H1 (cell line): ENCODE results near the gene LRRC45. TPM values are rescaled to one million over a fixed set of nuclear protein-coding genes. Genes with fewer than 3 reads are reported as not detected.
A peak's percentile ranks its signal among the peaks of the same experiment; 100 is the strongest.

Source experiments
- CTCF ChIA-PET: fragments of 300-600 bp; sonication (Branson Sonifier 250); formaldehyde crosslinking; loops from one replicate; lab custom pipeline; 2021; ENCODE audit not compliant: partially characterized antibody; lab: Charles Lee
- POLR2A ChIA-PET: fragments of 300-600 bp; sonication (Branson Sonifier 250); formaldehyde crosslinking; loops from one replicate; lab custom pipeline; 2021; ENCODE audit warnings: inconsistent platforms; ENCODE audit not compliant: partially characterized antibody; lab: Charles Lee
- DNase-seq, 2 experiments: peaks; one replicate each; pipeline versions ENCODE4 v3.0.0 to v3.0.0-alpha.2; 2010 to 2022; ENCODE audit warnings: low spot score in 2 of 2, low read depth in 1 of 2, mixed read lengths in 1 of 2
- FAIRE-seq: peaks from 2 replicates; lab custom pipeline; 2011; peaks lifted over from hg19 to GRCh38; lab: Jason Lieb, UNC
- H2AFZ ChIP-seq: 2 replicates; pipeline ENCODE4 v1.8.1; 2012; ENCODE audit warnings: low read length, inconsistent platforms
- H2AK5ac ChIP-seq: 2 replicates; pipeline ENCODE4 v1.6.1; 2013; ENCODE audit warnings: low read depth, low read length
- H2BK120ac ChIP-seq: replicated peaks from 2 replicates; pipeline ENCODE3; 2013; ENCODE audit warnings: low read depth, low read length, inconsistent platforms
- H2BK12ac ChIP-seq: 2 replicates; pipeline ENCODE4 v1.6.1; 2013; ENCODE audit warnings: low read depth, low read length
- H2BK15ac ChIP-seq: 2 replicates; pipeline ENCODE4 v1.6.1; 2013; ENCODE audit warnings: low read length
- H2BK20ac ChIP-seq: 2 replicates; pipeline ENCODE4 v1.6.1; 2013; ENCODE audit warnings: low read length
- H2BK5ac ChIP-seq: 2 replicates; pipeline ENCODE4 v1.6.1; 2013; ENCODE audit warnings: low read depth, low read length
- H3K14ac ChIP-seq: 2 replicates; pipeline ENCODE4 v1.6.1; 2013; ENCODE audit warnings: inconsistent platforms; ENCODE audit not compliant: insufficient read length
- H3K18ac ChIP-seq: 2 replicates; pipeline ENCODE4 v1.6.1; 2013; ENCODE audit warnings: low read length; ENCODE audit errors: extremely low read depth
- H3K23ac ChIP-seq: 2 replicates; pipeline ENCODE4 v1.6.1; 2013; ENCODE audit warnings: inconsistent platforms; ENCODE audit not compliant: insufficient read length
- H3K23me2 ChIP-seq: 2 replicates; pipeline ENCODE4 v1.6.1; 2013; ENCODE audit warnings: low read depth, low read length
- H3K27ac ChIP-seq: 2 replicates; pipeline ENCODE4 v1.6.1; 2011; ENCODE audit warnings: low read depth, low read length, inconsistent platforms
- H3K27me3 ChIP-seq, 4 experiments: replicated peaks in 1 of 4; 1 replicate in 1 of 4; 2 replicates in 3 of 4; pipeline versions ENCODE4 v1.6.1 to v1.8.1; 2011 to 2013; ENCODE audit warnings: low read length in 3 of 4, mild to moderate bottlenecking in 3 of 4, inconsistent platforms in 2 of 4, mixed read lengths in 2 of 4, moderate library complexity in 1 of 4; ENCODE audit not compliant: control insufficient read depth in 3 of 4, insufficient read depth in 3 of 4; ENCODE audit errors: extremely low read depth in 1 of 4
- H3K36me3 ChIP-seq, 4 experiments: 2 replicates each; pipeline versions ENCODE4 v1.6.1 to v1.8.1; 2011 to 2013; ENCODE audit warnings: mild to moderate bottlenecking in 4 of 4, low read length in 3 of 4, moderate library complexity in 2 of 4, control low read depth in 1 of 4, inconsistent platforms in 1 of 4; ENCODE audit not compliant: insufficient read depth in 4 of 4, control insufficient read depth in 2 of 4
- H3K4ac ChIP-seq: replicated peaks from 2 replicates; pipeline ENCODE3; 2013; ENCODE audit warnings: low read length, low read depth, mixed read lengths, inconsistent platforms; ENCODE audit not compliant: insufficient read length
- H3K4me1 ChIP-seq, 4 experiments: replicated peaks in 1 of 4; 1 replicate in 1 of 4; 2 replicates in 3 of 4; pipeline versions ENCODE4 v1.6.1 to v1.8.1; 2011 to 2013; ENCODE audit warnings: low read length in 3 of 4, inconsistent platforms in 2 of 4, mixed read lengths in 1 of 4; ENCODE audit not compliant: insufficient read depth in 4 of 4, control insufficient read depth in 3 of 4
- H3K4me2 ChIP-seq, 2 experiments: 2 replicates each; pipeline versions ENCODE4 v1.6.1 to v1.8.1; 2011 to 2013; ENCODE audit warnings: low read depth in 2 of 2, low read length in 2 of 2, control low read depth in 1 of 2, inconsistent platforms in 1 of 2, mild to moderate bottlenecking in 1 of 2; ENCODE audit not compliant: insufficient read depth in 1 of 2
- H3K4me3 ChIP-seq, 4 experiments: fragments of 200-600, 300-600 bp in 1 of 4; sonication (generic), shearing (Covaris generic), sonication (Bioruptor Twin) in 1 of 4; 2 replicates each; pipeline versions ENCODE4 v1.5.1 to v1.8.1; 2011 to 2016; ENCODE audit warnings: low read length in 4 of 4, low read depth in 3 of 4, control low read depth in 2 of 4, inconsistent platforms in 2 of 4, mild to moderate bottlenecking in 2 of 4, mixed read lengths in 1 of 4, moderate library complexity in 1 of 4; ENCODE audit not compliant: insufficient read depth in 2 of 4; ENCODE audit errors: extremely low read depth in 1 of 4
- H3K56ac ChIP-seq: replicated peaks from 2 replicates; pipeline ENCODE3; 2013; ENCODE audit warnings: low read depth, mild to moderate bottlenecking, mixed read lengths, low read length, inconsistent platforms; ENCODE audit not compliant: insufficient read length
- H3K79me1 ChIP-seq: 2 replicates; pipeline ENCODE4 v1.6.1; 2013; ENCODE audit warnings: low read depth, low read length, control low read depth
- H3K79me2 ChIP-seq, 2 experiments: 2 replicates each; pipeline versions ENCODE4 v1.6.1 to v1.8.1; 2012 to 2013; ENCODE audit warnings: low read length in 2 of 2, mild to moderate bottlenecking in 2 of 2, inconsistent platforms in 1 of 2; ENCODE audit not compliant: insufficient read depth in 2 of 2, control insufficient read depth in 1 of 2
- H3K9ac ChIP-seq, 4 experiments: replicated peaks in 1 of 4; 1 replicate in 1 of 4; 2 replicates in 3 of 4; pipeline versions ENCODE4 v1.6.1 to v1.8.1; 2011 to 2013; ENCODE audit warnings: low read depth in 3 of 4, low read length in 3 of 4, control low read depth in 2 of 4, mild to moderate bottlenecking in 2 of 4, moderate library complexity in 2 of 4, inconsistent platforms in 1 of 4; ENCODE audit errors: extremely low read depth in 1 of 4
- H3K9me3 ChIP-seq, 2 experiments: 2 replicates each; pipeline versions ENCODE4 v1.6.1 to v1.8.1; 2012 to 2013; ENCODE audit warnings: mild to moderate bottlenecking in 2 of 2, moderate library complexity in 2 of 2, control low read depth in 1 of 2, inconsistent platforms in 1 of 2, low read depth in 1 of 2, low read length in 1 of 2, mixed read lengths in 1 of 2; ENCODE audit not compliant: insufficient read depth in 2 of 2
- H4K20me1 ChIP-seq, 2 experiments: replicated peaks in 1 of 2; 2 replicates each; pipeline versions ENCODE3 to v1.8.1; 2011 to 2013; ENCODE audit warnings: inconsistent platforms in 2 of 2, low read length in 2 of 2, mild to moderate bottlenecking in 1 of 2; ENCODE audit not compliant: insufficient read depth in 2 of 2, control insufficient read depth in 1 of 2
- H4K5ac ChIP-seq: 2 replicates; pipeline ENCODE4 v1.6.1; 2013; ENCODE audit warnings: low read length, low read depth, mixed read lengths, inconsistent platforms; ENCODE audit not compliant: insufficient read length
- H4K8ac ChIP-seq: 2 replicates; pipeline ENCODE4 v1.8.0; 2013; ENCODE audit warnings: mild to moderate bottlenecking, moderate library complexity, low read length, inconsistent platforms; ENCODE audit not compliant: insufficient read depth; ENCODE audit errors: extremely low read depth
- H4K91ac ChIP-seq: replicated peaks from 2 replicates; pipeline ENCODE3; 2013; ENCODE audit warnings: low read length, mixed read lengths, inconsistent platforms; ENCODE audit not compliant: insufficient read length
- POLR2A ChIP-seq, 2 experiments: IDR thresholded peaks; 1 replicate in 1 of 2; 2 replicates in 1 of 2; pipeline ENCODE4 v1.6.1; 2011; ENCODE audit warnings: low read depth in 2 of 2, low read length in 2 of 2, mild to moderate bottlenecking in 2 of 2; ENCODE audit errors: control extremely low read depth in 1 of 2
- POLR2AphosphoS5 ChIP-seq: IDR thresholded peaks from 2 replicates; pipeline ENCODE4 v1.6.1; 2011; ENCODE audit warnings: low read depth, low read length
- WGBS, 2 experiments: shearing (Covaris generic) in 1 of 2; methylation state at CpG; one replicate each; pipeline versions ENCODE4 v1.1.6 to v1.1.7; 2013 to 2015; ENCODE audit warnings: low lambda C conversion rate in 2 of 2, mixed read lengths in 2 of 2, inconsistent platforms in 1 of 2, low coverage in 1 of 2, missing lambda C conversion rate in 1 of 2; ENCODE audit not compliant: insufficient replicate concordance in 2 of 2, insufficient coverage in 1 of 2, insufficient read length in 1 of 2; ENCODE audit errors: extremely low coverage in 1 of 2, missing lambda C conversion rate in 1 of 2; 5-methylcytosine and 5-hydroxymethylcytosine counted together
- polyA plus RNA-seq, 7 experiments: library from polyadenylated mRNA; depleted of rRNA in 3 of 7; stranded (reverse) in 5 of 7; unstranded in 2 of 7; fragments of >200 nt in 5 of 7; fragments of 200-250 nt in 2 of 7; gene quantifications; 1 replicate in 5 of 7; 2 replicates in 1 of 7; 4 replicates in 1 of 7; pipeline versions ENCODE4 v1.2.1 to v1.2.3, GENCODE V29; 2011 to 2013; ENCODE audit warnings: missing spikeins in 2 of 7, mixed read lengths in 2 of 7
- total RNA-seq: library from RNA; stranded (reverse); fragmentation: NEBNext Ultra II Directional; extraction: Animal tissue kit (Norgen Biotek cat#: 25700); gene quantifications from 2 replicates; pipeline ENCODE4 v1.2.1, GENCODE V29; 2021
- TF ChIP-seq, protein P1 (sequence below): IDR thresholded peaks from 2 replicates; pipeline ENCODE4 v1.6.1; 2012; ENCODE audit warnings: inconsistent platforms

LRRC45 gene
- total and polyA plus RNA-seq, 2 of the 8 experiments (the other 6 are each of a cell fraction or from before 2014, with no cell fraction given): 11.5 to 29.0 TPM

DNA sequence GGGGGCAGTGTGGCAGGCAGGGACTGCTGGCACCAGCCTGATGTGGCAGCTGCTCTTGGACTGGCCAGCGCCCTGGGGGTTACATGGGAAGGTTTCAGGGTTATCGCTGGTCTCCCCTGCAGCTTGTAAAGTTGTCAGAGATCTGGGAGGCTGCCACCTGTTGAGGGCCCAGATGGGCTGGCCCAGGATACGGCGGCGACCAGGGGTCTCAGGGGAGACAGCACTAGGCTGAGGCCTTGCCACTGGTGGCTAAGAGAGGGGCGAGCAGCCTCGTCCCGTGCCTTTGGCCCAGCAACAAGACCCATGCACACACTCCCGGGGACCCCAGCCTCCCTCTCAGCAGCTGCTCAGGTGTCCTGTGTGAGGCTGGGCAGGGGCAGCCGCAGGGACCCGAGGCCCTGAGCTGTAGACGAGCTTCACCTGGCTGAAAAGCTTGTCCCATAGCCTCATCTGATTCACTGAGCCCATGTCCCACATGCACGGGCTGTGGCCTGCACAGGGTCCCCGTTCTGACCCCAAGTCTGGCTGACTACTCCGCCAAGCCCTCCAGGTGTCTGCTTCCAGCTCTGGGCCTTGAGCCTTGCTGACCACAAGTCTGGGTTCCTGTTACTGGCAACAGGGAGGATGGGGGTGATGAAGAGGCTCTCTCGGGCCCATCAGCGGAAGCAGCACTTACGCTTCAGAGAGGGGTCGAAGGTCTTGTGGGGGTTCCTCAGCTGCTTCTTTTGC is 36.3 kb downstream of the LRRC45 start:
- peaks cover 0 to under 1% (median 0%) of the 10 kb centered on the region in 4 experiments; a peak in 1 of 7 replicates for H3K4me1 ChIP-seq
- TF ChIP-seq POLR2AphosphoS5 (peak; percentile 15; the same call in 1 of the 2 replicates), POLR2A (IDR thresholded peaks at IDR 0.05; ENCODE audit: control extremely low read depth in 1 of 2, low read depth in 2 of 2, low read length in 2 of 2) (peak in 1 of 2 experiments; percentile 55; a peak in 1 of 3 replicates)
- TF ChIP-seq, protein P1, sequence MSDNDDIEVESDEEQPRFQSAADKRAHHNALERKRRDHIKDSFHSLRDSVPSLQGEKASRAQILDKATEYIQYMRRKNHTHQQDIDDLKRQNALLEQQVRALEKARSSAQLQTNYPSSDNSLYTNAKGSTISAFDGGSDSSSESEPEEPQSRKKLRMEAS: no peak
- no peak overlapping the region; a peak in 1 of 7 replicates for H3K9ac ChIP-seq
- H3K4ac ChIP-seq: no peak overlapping the region
- no peak overlapping the region for H3K4me2 ChIP-seq
- no peak overlapping the region for H4K91ac ChIP-seq
- H3K27me3 ChIP-seq: no peaks in the 10 kb centered on the region
- H3K18ac ChIP-seq: no peak overlapping the region
- H2BK120ac ChIP-seq: no peak overlapping the region
- no peak for DNase-seq
- no peak overlapping the region for H2AK5ac ChIP-seq
- no peak for FAIRE-seq
- no peaks in the 10 kb centered on the region for H3K9me3 ChIP-seq
- WGBS, 2 experiments: 92% methylated on average over 19 of the region's 19 CpGs; no CpG with 5 or more reads in 1 of the 2 experiments
- H4K5ac ChIP-seq: no peak overlapping the region
- no peak overlapping the region for H3K14ac ChIP-seq
- H2AFZ ChIP-seq: no peak overlapping the region
- H3K79me2 ChIP-seq: no peaks in the 10 kb centered on the region
- ChIA-PET CTCF (interaction anchor here (0.9 to 1.7 kb wide), 5 partner anchors 10 to 93 kb away, joined by 3 to 8 read pairs (median 4); partner anchors contain the start of gene DCXR), POLR2A (interaction anchor here (0.8 to 16.2 kb wide), 16 partner anchors 4 to 350 kb away, joined by 3 to 161 read pairs (median 6); partner anchors contain the start of genes DUS1L, GPS1, RAC3 and RFNG)
- peaks cover 1% of the 10 kb centered on the region; the same call in 1 of the 2 replicates for H3K79me1 ChIP-seq
- no peak overlapping the region for H2BK15ac ChIP-seq
- H4K20me1 ChIP-seq: peaks cover 0 to 22% of the 10 kb centered on the region in 2 experiments
- H2BK20ac ChIP-seq: no peak overlapping the region
- H3K23ac ChIP-seq: no peak overlapping the region
- no peak overlapping the region for H3K27ac ChIP-seq
- H2BK12ac ChIP-seq: no peak overlapping the region
- no peak overlapping the region for H2BK5ac ChIP-seq
- H4K8ac ChIP-seq: peak overlapping the region; percentile 68; the same call in 1 of the 2 replicates
- no peak overlapping the region for H3K4me3 ChIP-seq
- H3K23me2 ChIP-seq: no peaks in the 10 kb centered on the region; the same call in 1 of the 2 replicates
- H3K56ac ChIP-seq: no peak overlapping the region
- H3K36me3 ChIP-seq: peaks cover 15 to 38% (median 34%) of the 10 kb centered on the region in 4 experiments
